ENCODE results near the gene ITIH4.

Gene ITIH4

GRCh38 chr3:52782412-52783210, 47.9 kb downstream of the ITIH4 start:
- DNase-seq (ENCODE audit: low spot score), result no peak
- no peak for TF ChIP-seq CTCF (IDR thresholded peaks at IDR 0.05)
- no peak overlapping the region for H3K4me3 ChIP-seq
- no peak overlapping the region for H3K27ac ChIP-seq

GRCh38 chr3:52781741-52782140, 48.7 kb downstream of the ITIH4 start:
- Histone ChIP-seq H3K27ac (no peak overlapping the region), H3K4me3 (no peak overlapping the region)
- DNase-seq (ENCODE audit: low spot score), result no peak
- TF ChIP-seq CTCF (IDR thresholded peaks at IDR 0.05), result no peak

- no peak overlapping the region for H3K27ac ChIP-seq
- DNase-seq (ENCODE audit: low spot score), result no peak
- no peak for TF ChIP-seq CTCF (IDR thresholded peaks at IDR 0.05)
- no peak overlapping the region for H3K4me3 ChIP-seq
Measured at GRCh38 chr3:52779837-52780585, 50.5 kb downstream of the ITIH4 start.

- DNase-seq (ENCODE audit: low spot score), result no peak
- TF ChIP-seq CTCF (IDR thresholded peaks at IDR 0.05), result no peak
- Histone ChIP-seq H3K4me3 (no peak overlapping the region), H3K27ac (no peak overlapping the region)
Measured at GRCh38 chr3:52779011-52779836, 51.2 kb downstream of the ITIH4 start.

GRCh38 chr3:52777959-52778805, 52.3 kb downstream of the ITIH4 start:
- Histone ChIP-seq H3K27ac (no peak overlapping the region), H3K4me3 (no peak overlapping the region)
- TF ChIP-seq CTCF (IDR thresholded peaks at IDR 0.05), result no peak
- DNase-seq (ENCODE audit: low spot score), result no peak
